SK-N-MC (cell line): ENCODE results near the gene DGKD.

Experiments used
- EZH2 ChIP-seq: fragments of 200-600 bp; sonication (generic); IDR thresholded peaks from one replicate; pipeline ENCODE4 v1.6.1; 2017; ENCODE audit warnings: antibody characterized with exemption
- POLR2AphosphoS5 ChIP-seq: IDR thresholded peaks from 2 replicates; pipeline ENCODE4 v1.6.1; 2012; ENCODE audit warnings: mild to moderate bottlenecking, low read depth, low read length, borderline replicate concordance

DNA sequence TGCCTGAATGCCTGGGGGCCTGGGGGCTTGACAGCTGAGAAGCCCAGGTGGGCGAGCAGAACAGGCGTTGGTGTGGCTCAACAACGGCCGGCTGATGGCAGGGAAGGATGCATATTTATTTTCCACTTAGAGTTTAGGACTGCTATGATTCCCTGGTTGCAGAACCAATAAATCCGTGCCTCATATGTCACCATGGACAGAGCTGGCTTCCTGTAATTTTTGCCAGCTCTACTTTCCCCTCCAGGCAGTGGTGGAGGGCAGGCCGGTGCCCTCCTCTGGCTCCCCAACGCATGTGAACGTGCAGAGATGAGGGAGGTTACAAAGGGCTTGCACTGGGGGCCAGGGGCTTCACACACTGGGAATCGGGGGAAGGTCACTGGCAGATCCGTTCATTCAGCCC, 28.5 kb upstream of the DGKD start:
- TF ChIP-seq EZH2 (no peak), POLR2AphosphoS5 (no peak)
